Gastroesophageal sphincter (tissue), 4 donors: Measurements from ENCODE around the gene SLC39A5. TPM values are rescaled to one million over a fixed set of nuclear protein-coding genes. Genes with fewer than 3 reads are reported as not detected.

ENCODE experiments used
- ATAC-seq: fragments of 150-250 bp; one replicate; pipeline ENCODE4 v1.9.1; 2016; ENCODE audit warnings: mild to moderate bottlenecking, moderate library complexity
- H3K27ac ChIP-seq, 4 donors: fragments of 200-600 bp; sonication (generic) in 3 of 4; 1 replicate in 3 of 4; 2 replicates in 1 of 4; pipeline ENCODE4 v1.5.1; 2016 to 2019
- H3K27me3 ChIP-seq: fragments of 200-600 bp; sonication (generic); one replicate; pipeline ENCODE4 v1.5.1; 2019
- H3K36me3 ChIP-seq, 2 donors: fragments of 200-600 bp; sonication (generic); one replicate each; pipeline ENCODE4 v1.5.1; 2019; ENCODE audit warnings: control low read depth in 1 of 2
- H3K4me1 ChIP-seq, 3 donors: fragments of 200-600 bp; sonication (generic); 1 replicate in 2 of 3; 2 replicates in 1 of 3; pipeline ENCODE4 v1.5.1; 2016 to 2019; ENCODE audit warnings: control low read depth in 2 of 3
- H3K4me3 ChIP-seq, 2 donors: fragments of 200-600 bp; sonication (generic); one replicate each; pipeline ENCODE4 v1.5.1; 2019; ENCODE audit warnings: mild to moderate bottlenecking in 1 of 2, moderate library complexity in 1 of 2
- H3K9me3 ChIP-seq, 3 donors: fragments of 200-600 bp; sonication (generic); one replicate each; pipeline ENCODE4 v1.5.1; 2017 to 2019; ENCODE audit warnings: control low read depth in 2 of 3
- EP300 ChIP-seq: sonication (generic); formaldehyde crosslinking; IDR thresholded peaks from one replicate; pipeline ENCODE4 v1.6.1; 2017; ENCODE audit warnings: antibody characterized with exemption, mild to moderate bottlenecking
- POLR2A ChIP-seq, 2 donors: fragments of 450-650 bp; IDR thresholded peaks; one replicate each; pipeline ENCODE4 v1.6.1; 2017; ENCODE audit warnings: antibody characterized with exemption in 2 of 2, mild to moderate bottlenecking in 2 of 2, moderate library complexity in 1 of 2
- POLR2AphosphoS5 ChIP-seq: sonication (generic); formaldehyde crosslinking; IDR thresholded peaks from one replicate; pipeline ENCODE4 v1.6.1; 2017; ENCODE audit warnings: antibody characterized with exemption
- WGBS, 2 donors: methylation state at CpG; one replicate each; pipeline ENCODE4 v1.1.5; 2018; ENCODE audit warnings: low coverage in 1 of 2; 5-methylcytosine and 5-hydroxymethylcytosine counted together
- total RNA-seq, 4 donors: library from RNA; depleted of rRNA; stranded (reverse); fragments of >200 nt; gene quantifications; one replicate each; pipeline ENCODE4 v1.1.0, GENCODE V29; 2016
- TF ChIP-seq, protein P1 (sequence below), 4 experiments: fragments of 200-600 bp in 2 of 4; fragments of 450-650 bp in 2 of 4; sonication (generic) in 1 of 4; IDR thresholded peaks; one replicate each; pipeline ENCODE4 v1.5.1; 2017 to 2019; ENCODE audit warnings: antibody characterized with exemption in 4 of 4, mild to moderate bottlenecking in 2 of 4, moderate library complexity in 2 of 4

Gene SLC39A5
- total RNA-seq, 4 donors from 2014 or later: 1.7 TPM; not detected in 3

DNA sequence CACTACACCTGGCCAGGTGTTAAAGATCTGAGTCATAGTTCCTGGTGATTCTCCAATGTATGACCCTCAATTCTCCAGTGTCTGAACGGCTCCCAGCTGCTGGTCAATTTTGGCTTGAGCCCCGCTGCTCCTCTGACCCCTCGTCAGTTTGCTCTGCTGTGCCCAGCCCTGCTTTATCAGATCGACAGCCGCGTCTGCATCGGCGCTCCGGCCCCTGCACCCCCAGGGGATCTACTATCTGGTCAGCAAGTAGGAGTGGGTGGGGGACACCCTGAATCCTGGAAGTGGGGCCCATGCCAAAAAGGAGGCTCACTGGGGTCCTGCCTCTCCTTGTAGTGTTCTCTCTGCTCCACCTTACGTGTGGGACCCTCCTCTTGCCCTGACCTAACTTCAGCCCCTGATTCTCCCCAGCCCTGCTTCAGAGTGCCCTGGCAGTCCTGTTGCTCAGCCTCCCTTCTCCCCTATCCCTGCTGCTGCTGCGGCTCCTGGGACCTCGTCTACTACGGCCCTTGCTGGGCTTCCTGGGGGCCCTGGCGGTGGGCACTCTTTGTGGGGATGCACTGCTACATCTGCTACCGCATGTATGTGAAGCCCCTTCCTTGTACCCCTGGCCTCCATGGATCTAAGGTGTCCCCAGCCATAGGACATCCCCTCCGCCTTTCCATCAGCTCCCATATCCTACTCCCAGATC, 5.0 kb downstream of the SLC39A5 start:
- Histone ChIP-seq H3K36me3 (peaks cover 0 to 37% of the 10 kb centered on the region in 2 donors), H3K4me3 (no peak overlapping the region), H3K27ac (no peak overlapping the region), H3K9me3 (no peaks in the 10 kb centered on the region), H3K27me3 (no peaks in the 10 kb centered on the region), H3K4me1 (no peaks in the 10 kb centered on the region)
- WGBS, 2 donors: 62 to 100% methylated on average over 1 to 6 of the region's 16 CpGs
- TF ChIP-seq, protein P1, sequence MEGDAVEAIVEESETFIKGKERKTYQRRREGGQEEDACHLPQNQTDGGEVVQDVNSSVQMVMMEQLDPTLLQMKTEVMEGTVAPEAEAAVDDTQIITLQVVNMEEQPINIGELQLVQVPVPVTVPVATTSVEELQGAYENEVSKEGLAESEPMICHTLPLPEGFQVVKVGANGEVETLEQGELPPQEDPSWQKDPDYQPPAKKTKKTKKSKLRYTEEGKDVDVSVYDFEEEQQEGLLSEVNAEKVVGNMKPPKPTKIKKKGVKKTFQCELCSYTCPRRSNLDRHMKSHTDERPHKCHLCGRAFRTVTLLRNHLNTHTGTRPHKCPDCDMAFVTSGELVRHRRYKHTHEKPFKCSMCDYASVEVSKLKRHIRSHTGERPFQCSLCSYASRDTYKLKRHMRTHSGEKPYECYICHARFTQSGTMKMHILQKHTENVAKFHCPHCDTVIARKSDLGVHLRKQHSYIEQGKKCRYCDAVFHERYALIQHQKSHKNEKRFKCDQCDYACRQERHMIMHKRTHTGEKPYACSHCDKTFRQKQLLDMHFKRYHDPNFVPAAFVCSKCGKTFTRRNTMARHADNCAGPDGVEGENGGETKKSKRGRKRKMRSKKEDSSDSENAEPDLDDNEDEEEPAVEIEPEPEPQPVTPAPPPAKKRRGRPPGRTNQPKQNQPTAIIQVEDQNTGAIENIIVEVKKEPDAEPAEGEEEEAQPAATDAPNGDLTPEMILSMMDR (IDR thresholded peaks at IDR 0.05): no peak
- no peak for TF ChIP-seq POLR2AphosphoS5
- TF ChIP-seq EP300: no peak
- TF ChIP-seq POLR2A (IDR thresholded peaks at IDR 0.05): no peak
- ATAC-seq: no peak

DNA sequence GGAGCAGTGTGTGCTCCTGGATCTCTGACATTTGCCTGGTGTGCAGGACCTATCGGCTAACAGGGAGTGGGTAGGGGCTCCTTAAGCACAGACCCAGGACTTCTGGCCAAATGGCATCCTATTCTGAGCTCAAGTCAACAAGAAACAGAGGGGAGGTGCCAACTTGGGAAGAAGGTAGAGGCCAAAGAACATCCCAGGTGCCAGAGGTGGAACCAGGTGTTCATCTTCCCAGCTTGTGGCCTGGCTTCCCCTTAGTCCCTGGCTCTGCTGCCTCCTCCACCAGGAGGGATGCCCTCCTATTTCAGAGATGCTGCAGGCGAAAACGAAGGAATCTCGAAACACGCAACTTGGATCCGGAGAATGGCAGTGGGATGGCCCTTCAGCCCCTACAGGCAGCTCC, 6.2 kb downstream of the SLC39A5 start:
- TF ChIP-seq, protein P1 (IDR thresholded peaks at IDR 0.05): no peak
- TF ChIP-seq EP300: no peak
- TF ChIP-seq POLR2AphosphoS5: no peak
- no peak for TF ChIP-seq POLR2A (IDR thresholded peaks at IDR 0.05)
- 95% methylated on average over 5 of the region's 6 CpGs; no CpG with 5 or more reads in 1 of the 2 donors for WGBS, 2 donors
- H3K4me3 ChIP-seq: no peak overlapping the region
- peaks cover 0 to 49% of the 10 kb centered on the region in 2 donors for H3K36me3 ChIP-seq
- H3K27me3 ChIP-seq: no peaks in the 10 kb centered on the region
- H3K9me3 ChIP-seq: no peaks in the 10 kb centered on the region
- no peak overlapping the region for H3K27ac ChIP-seq
- H3K4me1 ChIP-seq: no peaks in the 10 kb centered on the region
- no peak for ATAC-seq

DNA sequence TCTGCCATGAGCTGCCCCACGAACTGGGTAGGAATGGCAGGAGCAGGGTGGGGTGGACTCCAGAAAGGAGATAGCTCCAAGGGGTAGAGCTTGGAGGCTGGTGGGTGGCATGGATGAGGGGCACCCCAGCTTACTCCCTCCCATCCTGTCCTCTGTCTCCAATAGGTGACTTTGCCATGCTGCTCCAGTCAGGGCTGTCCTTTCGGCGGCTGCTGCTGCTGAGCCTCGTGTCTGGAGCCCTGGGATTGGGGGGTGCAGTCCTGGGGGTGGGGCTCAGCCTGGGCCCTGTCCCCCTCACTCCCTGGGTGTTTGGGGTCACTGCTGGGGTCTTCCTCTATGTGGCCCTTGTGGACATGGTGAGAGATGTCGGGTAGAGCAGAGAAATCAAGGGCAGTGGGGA, 7.1 kb downstream of the SLC39A5 start:
- Histone ChIP-seq H3K27me3 (no peaks in the 10 kb centered on the region), H3K27ac (no peak overlapping the region), H3K4me1 (no peaks in the 10 kb centered on the region), H3K9me3 (no peaks in the 10 kb centered on the region), H3K4me3 (no peak overlapping the region), H3K36me3 (peaks cover 0 to 57% of the 10 kb centered on the region in 2 donors)
- no peak for TF ChIP-seq POLR2A (IDR thresholded peaks at IDR 0.05)
- no peak for ATAC-seq
- no CpG with 5 or more reads among the region's 5 CpGs for WGBS, 2 donors

DNA sequence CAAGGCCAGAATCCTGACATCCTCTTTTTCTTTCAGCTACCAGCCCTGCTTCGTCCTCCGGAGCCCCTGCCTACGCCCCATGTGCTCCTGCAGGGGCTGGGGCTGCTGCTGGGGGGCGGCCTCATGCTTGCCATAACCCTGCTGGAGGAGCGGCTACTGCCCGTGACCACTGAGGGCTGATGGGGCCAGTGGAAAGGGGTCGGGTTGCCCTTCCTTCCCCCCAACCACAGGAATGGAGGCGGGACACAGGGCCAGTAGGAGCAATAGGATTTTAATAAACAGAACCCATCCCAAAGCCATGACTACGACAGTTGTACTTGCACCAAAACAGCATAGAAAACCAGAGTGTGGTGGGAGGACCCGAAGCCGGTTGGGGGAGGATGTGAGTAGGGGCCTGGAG, 7.7 kb downstream of the SLC39A5 start:
- TF ChIP-seq POLR2A (IDR thresholded peaks at IDR 0.05) (no peak), EP300 (no peak), POLR2AphosphoS5 (no peak)
- TF ChIP-seq, protein P1 (IDR thresholded peaks at IDR 0.05): no peak
- H3K9me3 ChIP-seq: no peaks in the 10 kb centered on the region
- H3K27me3 ChIP-seq: no peaks in the 10 kb centered on the region
- H3K36me3 ChIP-seq: peaks cover 0 to 63% of the 10 kb centered on the region in 2 donors
- no peak overlapping the region for H3K4me3 ChIP-seq
- no peaks in the 10 kb centered on the region for H3K4me1 ChIP-seq
- H3K27ac ChIP-seq: no peak overlapping the region
- ATAC-seq: no peak
- 72% methylated on average over 3 of the region's 11 CpGs; no CpG with 5 or more reads in 1 of the 2 donors for WGBS, 2 donors

DNA sequence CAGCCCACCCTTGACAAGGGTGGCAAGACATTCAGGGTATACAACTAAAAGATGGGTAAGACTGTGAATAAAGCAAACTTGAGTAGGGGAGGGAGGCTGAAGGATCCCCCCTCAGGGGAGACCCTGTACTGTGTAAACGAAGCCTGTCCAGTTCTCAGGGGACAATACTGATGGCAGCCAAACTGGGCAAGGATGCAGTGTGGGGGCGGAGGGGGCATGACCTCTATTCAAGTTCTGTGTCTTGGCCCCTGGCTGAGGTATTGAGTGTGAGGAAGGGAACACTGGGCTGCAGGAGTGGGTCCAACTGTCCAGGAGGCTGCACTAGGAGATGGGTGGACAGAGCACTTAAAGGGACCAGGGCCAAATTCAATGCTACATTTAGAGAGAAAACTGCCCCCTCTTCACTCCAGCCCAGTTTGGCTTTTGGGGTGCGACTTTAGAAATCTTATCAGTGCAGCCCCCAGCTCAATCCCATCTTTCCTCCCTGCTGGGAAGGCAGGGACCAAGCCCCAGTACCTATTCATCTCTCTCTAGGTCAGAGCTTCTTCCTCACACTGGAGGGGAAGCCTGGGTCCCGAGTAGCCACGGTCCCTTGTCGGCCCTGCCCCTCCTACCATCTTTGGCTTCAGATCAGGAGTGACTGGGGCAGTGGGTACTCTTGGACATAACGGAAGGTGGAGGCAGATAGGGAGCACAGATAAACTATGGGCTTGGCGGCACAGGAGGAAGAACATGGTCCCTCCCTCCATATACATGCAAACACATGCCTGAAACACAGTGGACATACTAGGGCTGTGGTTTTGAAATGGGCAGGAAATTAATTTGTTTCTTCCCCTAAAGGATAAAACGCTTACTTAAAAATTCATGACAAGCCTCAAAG, 11.8 kb downstream of the SLC39A5 start:
- H3K36me3 ChIP-seq: peaks cover 0 to 95% of the 10 kb centered on the region in 2 donors
- no peak overlapping the region for H3K27ac ChIP-seq
- no peak overlapping the region for H3K4me3 ChIP-seq
- no peaks in the 10 kb centered on the region for H3K4me1 ChIP-seq
- H3K27me3 ChIP-seq: no peaks in the 10 kb centered on the region
- ATAC-seq: no peak
- H3K9me3 ChIP-seq: no peaks in the 10 kb centered on the region
- 71 to 80% methylated on average over 2 to 4 of the region's 9 CpGs for WGBS, 2 donors
- TF ChIP-seq, protein P1 (IDR thresholded peaks at IDR 0.05): no peak
- TF ChIP-seq POLR2AphosphoS5: no peak
- no peak for TF ChIP-seq POLR2A (IDR thresholded peaks at IDR 0.05)
- no peak for TF ChIP-seq EP300
